ENCODE measurements around the gene PPWD1.
A peak's percentile ranks its signal among the peaks of the same experiment; 100 is the strongest.
"Not testable (repeated sequence)": the region's sequence is repeated elsewhere in the genome, so short reads cannot be mapped to it uniquely, and the experiment has no call there.

The PPWD1 gene

GRCh38 chr5:65562731-65563701, at the start of gene PPWD1, which contains the start of gene CENPK:
PPWD1 (plus strand) TSS chr5:65563296; CDS start chr5:65563311, 15 bp downstream.
CENPK (minus strand) TSS chr5:65563168; CDS start chr5:65554907, 8,261 bp downstream.
- DNase-seq: peak; percentile 91

- DNase-seq: no peak
These were observed 37.4 kb upstream of the PPWD1 start for GRCh38 chr5:65525726-65526125.

- DNase-seq: no peak
These were observed 32.2 kb upstream of the PPWD1 start for GRCh38 chr5:65530904-65531303.

GRCh38 chr5:65535529-65535987, 27.5 kb upstream of the PPWD1 start:
- DNase-seq: no peak

- DNase-seq: no peak
These were observed 23.3 kb upstream of the PPWD1 start for GRCh38 chr5:65539827-65540226.

- DNase-seq: no peak
These were observed 18.6 kb upstream of the PPWD1 start for GRCh38 chr5:65544473-65544872.

GRCh38 chr5:65546141-65546540, 17.0 kb upstream of the PPWD1 start:
- DNase-seq: no peak

GRCh38 chr5:65548281-65548680, 14.8 kb upstream of the PPWD1 start:
- no peak for DNase-seq

GRCh38 chr5:65553941-65554340, 9.2 kb upstream of the PPWD1 start:
- DNase-seq: no peak

GRCh38 chr5:65555287-65555686, 7.8 kb upstream of the PPWD1 start:
- DNase-seq: no peak

- no peak for DNase-seq
These were observed 6.9 kb upstream of the PPWD1 start for GRCh38 chr5:65556181-65556580.

GRCh38 chr5:65556718-65557117, 6.4 kb upstream of the PPWD1 start:
- DNase-seq: no peak

GRCh38 chr5:65563777-65564176, 681 bp downstream of the PPWD1 start:
- DNase-seq: no peak

GRCh38 chr5:65566505-65566904, 3.4 kb downstream of the PPWD1 start:
- no peak for DNase-seq

- no peak for DNase-seq
These were observed 7.6 kb downstream of the PPWD1 start for GRCh38 chr5:65570598-65571226.

- DNase-seq: no peak
These were observed 14.0 kb downstream of the PPWD1 start for GRCh38 chr5:65577141-65577540.

- no peak for DNase-seq
These were observed 25.6 kb downstream of the PPWD1 start for GRCh38 chr5:65588694-65589093.

GRCh38 chr5:65601761-65602160, 38.7 kb downstream of the PPWD1 start:
- DNase-seq: not testable (repeated sequence)

GRCh38 chr5:65611524-65611923, 48.4 kb downstream of the PPWD1 start:
- DNase-seq: no peak

GRCh38 chr5:65612298-65612907, 49.3 kb downstream of the PPWD1 start:
- no peak for DNase-seq

- DNase-seq: no peak
These were observed 56.9 kb downstream of the PPWD1 start for GRCh38 chr5:65620021-65620420.

GRCh38 chr5:65621961-65622360, 58.9 kb downstream of the PPWD1 start:
- DNase-seq: not testable (repeated sequence)

GRCh38 chr5:65623482-65623881, 60.4 kb downstream of the PPWD1 start:
- DNase-seq: no peak

Measured in NCI-H1048 (cell line).